H1 (cell line): Measurements from ENCODE around the gene HOXB9. TPM values are rescaled to one million over a fixed set of nuclear protein-coding genes. Genes with fewer than 3 reads are reported as not detected.
A peak's percentile ranks its signal among the peaks of the same experiment; 100 is the strongest.

Experiments used
- CTCF ChIA-PET: fragments of 300-600 bp; sonication (Branson Sonifier 250); formaldehyde crosslinking; loops from one replicate; lab custom pipeline; 2021; ENCODE audit not compliant: partially characterized antibody; lab: Charles Lee
- POLR2A ChIA-PET: fragments of 300-600 bp; sonication (Branson Sonifier 250); formaldehyde crosslinking; loops from one replicate; lab custom pipeline; 2021; ENCODE audit warnings: inconsistent platforms; ENCODE audit not compliant: partially characterized antibody; lab: Charles Lee
- DNase-seq, 2 experiments: peaks; one replicate each; pipeline versions ENCODE4 v3.0.0 to v3.0.0-alpha.2; 2010 to 2022; ENCODE audit warnings: low spot score in 2 of 2, low read depth in 1 of 2, mixed read lengths in 1 of 2
- FAIRE-seq: peaks from 2 replicates; lab custom pipeline; 2011; peaks lifted over from hg19 to GRCh38; lab: Jason Lieb, UNC
- H2AFZ ChIP-seq: 2 replicates; pipeline ENCODE4 v1.8.1; 2012; ENCODE audit warnings: low read length, inconsistent platforms
- H2AK5ac ChIP-seq: 2 replicates; pipeline ENCODE4 v1.6.1; 2013; ENCODE audit warnings: low read depth, low read length
- H2BK120ac ChIP-seq: replicated peaks from 2 replicates; pipeline ENCODE3; 2013; ENCODE audit warnings: low read depth, low read length, inconsistent platforms
- H2BK12ac ChIP-seq: 2 replicates; pipeline ENCODE4 v1.6.1; 2013; ENCODE audit warnings: low read depth, low read length
- H2BK15ac ChIP-seq: 2 replicates; pipeline ENCODE4 v1.6.1; 2013; ENCODE audit warnings: low read length
- H2BK20ac ChIP-seq: 2 replicates; pipeline ENCODE4 v1.6.1; 2013; ENCODE audit warnings: low read length
- H2BK5ac ChIP-seq: 2 replicates; pipeline ENCODE4 v1.6.1; 2013; ENCODE audit warnings: low read depth, low read length
- H3K14ac ChIP-seq: 2 replicates; pipeline ENCODE4 v1.6.1; 2013; ENCODE audit warnings: inconsistent platforms; ENCODE audit not compliant: insufficient read length
- H3K18ac ChIP-seq: 2 replicates; pipeline ENCODE4 v1.6.1; 2013; ENCODE audit warnings: low read length; ENCODE audit errors: extremely low read depth
- H3K23ac ChIP-seq: 2 replicates; pipeline ENCODE4 v1.6.1; 2013; ENCODE audit warnings: inconsistent platforms; ENCODE audit not compliant: insufficient read length
- H3K23me2 ChIP-seq: 2 replicates; pipeline ENCODE4 v1.6.1; 2013; ENCODE audit warnings: low read depth, low read length
- H3K27ac ChIP-seq: 2 replicates; pipeline ENCODE4 v1.6.1; 2011; ENCODE audit warnings: low read depth, low read length, inconsistent platforms
- H3K27me3 ChIP-seq, 4 experiments: replicated peaks in 1 of 4; 1 replicate in 1 of 4; 2 replicates in 3 of 4; pipeline versions ENCODE4 v1.6.1 to v1.8.1; 2011 to 2013; ENCODE audit warnings: low read length in 3 of 4, mild to moderate bottlenecking in 3 of 4, inconsistent platforms in 2 of 4, mixed read lengths in 2 of 4, moderate library complexity in 1 of 4; ENCODE audit not compliant: control insufficient read depth in 3 of 4, insufficient read depth in 3 of 4; ENCODE audit errors: extremely low read depth in 1 of 4
- H3K36me3 ChIP-seq, 4 experiments: 2 replicates each; pipeline versions ENCODE4 v1.6.1 to v1.8.1; 2011 to 2013; ENCODE audit warnings: mild to moderate bottlenecking in 4 of 4, low read length in 3 of 4, moderate library complexity in 2 of 4, control low read depth in 1 of 4, inconsistent platforms in 1 of 4; ENCODE audit not compliant: insufficient read depth in 4 of 4, control insufficient read depth in 2 of 4
- H3K4ac ChIP-seq: replicated peaks from 2 replicates; pipeline ENCODE3; 2013; ENCODE audit warnings: low read length, low read depth, mixed read lengths, inconsistent platforms; ENCODE audit not compliant: insufficient read length
- H3K4me1 ChIP-seq, 4 experiments: replicated peaks in 1 of 4; 1 replicate in 1 of 4; 2 replicates in 3 of 4; pipeline versions ENCODE4 v1.6.1 to v1.8.1; 2011 to 2013; ENCODE audit warnings: low read length in 3 of 4, inconsistent platforms in 2 of 4, mixed read lengths in 1 of 4; ENCODE audit not compliant: insufficient read depth in 4 of 4, control insufficient read depth in 3 of 4
- H3K4me2 ChIP-seq, 2 experiments: 2 replicates each; pipeline versions ENCODE4 v1.6.1 to v1.8.1; 2011 to 2013; ENCODE audit warnings: low read depth in 2 of 2, low read length in 2 of 2, control low read depth in 1 of 2, inconsistent platforms in 1 of 2, mild to moderate bottlenecking in 1 of 2; ENCODE audit not compliant: insufficient read depth in 1 of 2
- H3K4me3 ChIP-seq, 4 experiments: fragments of 200-600, 300-600 bp in 1 of 4; sonication (generic), shearing (Covaris generic), sonication (Bioruptor Twin) in 1 of 4; 2 replicates each; pipeline versions ENCODE4 v1.5.1 to v1.8.1; 2011 to 2016; ENCODE audit warnings: low read length in 4 of 4, low read depth in 3 of 4, control low read depth in 2 of 4, inconsistent platforms in 2 of 4, mild to moderate bottlenecking in 2 of 4, mixed read lengths in 1 of 4, moderate library complexity in 1 of 4; ENCODE audit not compliant: insufficient read depth in 2 of 4; ENCODE audit errors: extremely low read depth in 1 of 4
- H3K56ac ChIP-seq: replicated peaks from 2 replicates; pipeline ENCODE3; 2013; ENCODE audit warnings: low read depth, mild to moderate bottlenecking, mixed read lengths, low read length, inconsistent platforms; ENCODE audit not compliant: insufficient read length
- H3K79me1 ChIP-seq: 2 replicates; pipeline ENCODE4 v1.6.1; 2013; ENCODE audit warnings: low read depth, low read length, control low read depth
- H3K79me2 ChIP-seq, 2 experiments: 2 replicates each; pipeline versions ENCODE4 v1.6.1 to v1.8.1; 2012 to 2013; ENCODE audit warnings: low read length in 2 of 2, mild to moderate bottlenecking in 2 of 2, inconsistent platforms in 1 of 2; ENCODE audit not compliant: insufficient read depth in 2 of 2, control insufficient read depth in 1 of 2
- H3K9ac ChIP-seq, 4 experiments: replicated peaks in 1 of 4; 1 replicate in 1 of 4; 2 replicates in 3 of 4; pipeline versions ENCODE4 v1.6.1 to v1.8.1; 2011 to 2013; ENCODE audit warnings: low read depth in 3 of 4, low read length in 3 of 4, control low read depth in 2 of 4, mild to moderate bottlenecking in 2 of 4, moderate library complexity in 2 of 4, inconsistent platforms in 1 of 4; ENCODE audit errors: extremely low read depth in 1 of 4
- H3K9me3 ChIP-seq, 2 experiments: 2 replicates each; pipeline versions ENCODE4 v1.6.1 to v1.8.1; 2012 to 2013; ENCODE audit warnings: mild to moderate bottlenecking in 2 of 2, moderate library complexity in 2 of 2, control low read depth in 1 of 2, inconsistent platforms in 1 of 2, low read depth in 1 of 2, low read length in 1 of 2, mixed read lengths in 1 of 2; ENCODE audit not compliant: insufficient read depth in 2 of 2
- H4K20me1 ChIP-seq, 2 experiments: replicated peaks in 1 of 2; 2 replicates each; pipeline versions ENCODE3 to v1.8.1; 2011 to 2013; ENCODE audit warnings: inconsistent platforms in 2 of 2, low read length in 2 of 2, mild to moderate bottlenecking in 1 of 2; ENCODE audit not compliant: insufficient read depth in 2 of 2, control insufficient read depth in 1 of 2
- H4K5ac ChIP-seq: 2 replicates; pipeline ENCODE4 v1.6.1; 2013; ENCODE audit warnings: low read length, low read depth, mixed read lengths, inconsistent platforms; ENCODE audit not compliant: insufficient read length
- H4K8ac ChIP-seq: 2 replicates; pipeline ENCODE4 v1.8.0; 2013; ENCODE audit warnings: mild to moderate bottlenecking, moderate library complexity, low read length, inconsistent platforms; ENCODE audit not compliant: insufficient read depth; ENCODE audit errors: extremely low read depth
- H4K91ac ChIP-seq: replicated peaks from 2 replicates; pipeline ENCODE3; 2013; ENCODE audit warnings: low read length, mixed read lengths, inconsistent platforms; ENCODE audit not compliant: insufficient read length
- CBX8 ChIP-seq: fragments of 300-800, 300-1000 bp; sonication (generic); IDR thresholded peaks from 2 replicates; pipeline ENCODE4 v1.7.1; 2016; ENCODE audit warnings: low read depth, low read length, borderline replicate concordance
- EZH2 ChIP-seq: fragments of 200-600 bp; sonication (generic); IDR thresholded peaks from 2 replicates; pipeline ENCODE4 v1.7.1; 2012; ENCODE audit warnings: low read depth, mild to moderate bottlenecking, moderate library complexity, low read length, inconsistent platforms; ENCODE audit not compliant: severe bottlenecking
- KDM5A ChIP-seq: fragments of 200-600 bp; IDR thresholded peaks from 2 replicates; pipeline ENCODE4 v1.7.1; 2012; ENCODE audit warnings: mild to moderate bottlenecking, low read length, inconsistent platforms, mixed read lengths
- RNF2 ChIP-seq: fragments of 200-900, 300-1000 bp; sonication (generic); IDR thresholded peaks from 2 replicates; pipeline ENCODE4 v1.7.1; 2016; ENCODE audit warnings: borderline replicate concordance, low read depth, mild to moderate bottlenecking, antibody characterized with exemption, low read length; ENCODE audit not compliant: poor library complexity, severe bottlenecking; ENCODE audit errors: missing control alignments
- SAP30 ChIP-seq: fragments of 300-600 bp; sonication (generic); IDR thresholded peaks from 2 replicates; pipeline ENCODE4 v1.7.1; 2012; ENCODE audit warnings: low read length, moderate library complexity, mild to moderate bottlenecking, inconsistent platforms; ENCODE audit not compliant: insufficient read depth, insufficient replicate concordance
- SP2 ChIP-seq: IDR thresholded peaks from 2 replicates; pipeline ENCODE4 v1.6.1; 2012; ENCODE audit warnings: mild to moderate bottlenecking, low read length, inconsistent platforms
- SUZ12 ChIP-seq: fragments of 200-600 bp; sonication (generic); IDR thresholded peaks from 2 replicates; pipeline ENCODE4 v1.6.1; 2012; ENCODE audit warnings: mild to moderate bottlenecking, inconsistent platforms, low read length, moderate library complexity, mixed read lengths
- WGBS, 2 experiments: shearing (Covaris generic) in 1 of 2; methylation state at CpG; one replicate each; pipeline versions ENCODE4 v1.1.6 to v1.1.7; 2013 to 2015; ENCODE audit warnings: low lambda C conversion rate in 2 of 2, mixed read lengths in 2 of 2, inconsistent platforms in 1 of 2, low coverage in 1 of 2, missing lambda C conversion rate in 1 of 2; ENCODE audit not compliant: insufficient replicate concordance in 2 of 2, insufficient coverage in 1 of 2, insufficient read length in 1 of 2; ENCODE audit errors: extremely low coverage in 1 of 2, missing lambda C conversion rate in 1 of 2; 5-methylcytosine and 5-hydroxymethylcytosine counted together
- polyA plus RNA-seq, 7 experiments: library from polyadenylated mRNA; depleted of rRNA in 3 of 7; stranded (reverse) in 5 of 7; unstranded in 2 of 7; fragments of >200 nt in 5 of 7; fragments of 200-250 nt in 2 of 7; gene quantifications; 1 replicate in 5 of 7; 2 replicates in 1 of 7; 4 replicates in 1 of 7; pipeline versions ENCODE4 v1.2.1 to v1.2.3, GENCODE V29; 2011 to 2013; ENCODE audit warnings: missing spikeins in 2 of 7, mixed read lengths in 2 of 7
- total RNA-seq: library from RNA; stranded (reverse); fragmentation: NEBNext Ultra II Directional; extraction: Animal tissue kit (Norgen Biotek cat#: 25700); gene quantifications from 2 replicates; pipeline ENCODE4 v1.2.1, GENCODE V29; 2021

The HOXB9 gene
- total and polyA plus RNA-seq, 2 of the 8 experiments (the other 6 are each of a cell fraction or from before 2014, with no cell fraction given) = not detected

GRCh38 chr17:48586355-48587258 is 39.6 kb downstream of the HOXB9 start:
- no peak overlapping the region for H3K56ac ChIP-seq
- peaks cover 0 to 5% (median 3%) of the 10 kb centered on the region in 4 experiments; a peak in 4 of 7 replicates for H3K4me1 ChIP-seq
- DNase-seq (no peak), FAIRE-seq (no peak)
- no peak overlapping the region for H3K9ac ChIP-seq
- H3K23ac ChIP-seq = no peak overlapping the region
- no peaks in the 10 kb centered on the region for H3K23me2 ChIP-seq
- H2AK5ac ChIP-seq = no peak overlapping the region
- H2BK12ac ChIP-seq = no peak overlapping the region
- H3K4me3 ChIP-seq = 0 out of 8 replicates have a peak overlapping the region, but pooled peaks of 1 of the 4 experiments have one; percentile 42
- CTCF ChIA-PET = interaction anchor here (0.9 to 4.7 kb wide), 17 partner anchors 10 to 323 kb away, joined by 3 to 24 read pairs (median 5); no protein-coding TSS in a partner anchor
- H3K27ac ChIP-seq = no peak overlapping the region
- peaks cover 99 to 100% (median 100%) of the 10 kb centered on the region in 4 experiments for H3K27me3 ChIP-seq
- H3K4me2 ChIP-seq = no peak overlapping the region
- no peak overlapping the region for H2AFZ ChIP-seq
- no peak overlapping the region for H2BK20ac ChIP-seq
- H2BK120ac ChIP-seq = no peak overlapping the region
- peaks cover 0 to 18% (median 0%) of the 10 kb centered on the region in 4 experiments; a peak in 1 of 8 replicates for H3K36me3 ChIP-seq
- no peak overlapping the region for H4K91ac ChIP-seq
- WGBS, 2 experiments = 12% methylated on average over 34 of the region's 34 CpGs; no CpG with 5 or more reads in 1 of the 2 experiments
- no peak overlapping the region for H3K18ac ChIP-seq
- no peak overlapping the region for H4K5ac ChIP-seq
- POLR2A ChIA-PET = interaction anchor here (1.6 kb wide), 1 partner anchor 12 kb away, joined by 4 read pairs; no protein-coding TSS in a partner anchor
- no peaks in the 10 kb centered on the region for H3K79me2 ChIP-seq
- H3K9me3 ChIP-seq = no peaks in the 10 kb centered on the region
- H2BK15ac ChIP-seq = no peak overlapping the region
- no peak overlapping the region for H4K8ac ChIP-seq
- H3K14ac ChIP-seq = no peak overlapping the region
- no peak overlapping the region for H3K4ac ChIP-seq
- H2BK5ac ChIP-seq = no peak overlapping the region
- no peaks in the 10 kb centered on the region for H3K79me1 ChIP-seq
- peaks cover 22 to 38% of the 10 kb centered on the region in 2 experiments for H4K20me1 ChIP-seq
- peak; percentile 84 for TF ChIP-seq SUZ12
- peak; percentile 77; the same call in 1 of the 2 replicates for TF ChIP-seq CBX8
- TF ChIP-seq KDM5A = no peak
- TF ChIP-seq SP2 = no peak
- peak; percentile 92 for TF ChIP-seq RNF2
- peak; percentile 99 for TF ChIP-seq EZH2
- no peak for TF ChIP-seq SAP30
